MM.1S (cell line): Measurements from ENCODE around the gene GYS2.
"Not testable (repeated sequence)": the region's sequence is repeated elsewhere in the genome, so short reads cannot be mapped to it uniquely, and the experiment has no call there.

Source experiments
- DNase-seq: peaks from one replicate; pipeline ENCODE4 v3.0.0-alpha.2; 2015
- H2AFZ ChIP-seq: fragments of 300-600 bp; sonication (generic); 2 replicates; pipeline ENCODE4 v1.6.0; 2016; ENCODE audit warnings: antibody characterized with exemption, low read length
- H3F3A ChIP-seq: fragments of 300-600 bp; sonication (generic); 2 replicates; pipeline ENCODE4 v1.6.1; 2016; ENCODE audit warnings: mild to moderate bottlenecking, antibody characterized with exemption, low read length, moderate library complexity, mixed read lengths; ENCODE audit not compliant: insufficient read depth
- H3K27ac ChIP-seq: fragments of 300-600 bp; sonication (generic); 2 replicates; pipeline ENCODE4 v1.5.1; 2016; ENCODE audit warnings: mild to moderate bottlenecking, low read length
- H3K27me3 ChIP-seq: fragments of 300-600 bp; sonication (generic); replicated peaks from 2 replicates; pipeline ENCODE4 v1.6.0; 2016; ENCODE audit warnings: low read length; ENCODE audit not compliant: insufficient read depth
- H3K36me3 ChIP-seq: fragments of 300-600 bp; sonication (generic); replicated peaks from 2 replicates; pipeline ENCODE4 v1.6.1; 2016; ENCODE audit warnings: mild to moderate bottlenecking, low read length, mixed read lengths; ENCODE audit not compliant: insufficient read depth
- H3K4me1 ChIP-seq: fragments of 300-600 bp; sonication (generic); 2 replicates; pipeline ENCODE4 v1.6.1; 2016; ENCODE audit warnings: low read length, mixed read lengths
- H3K4me2 ChIP-seq: fragments of 300-600 bp; sonication (generic); 2 replicates; pipeline ENCODE4 v1.6.0; 2016; ENCODE audit warnings: low read depth, low read length
- H3K4me3 ChIP-seq: fragments of 300-600 bp; sonication (generic); 2 replicates; pipeline ENCODE4 v1.5.1; 2016; ENCODE audit warnings: low read length, mixed read lengths
- H3K79me2 ChIP-seq: fragments of 300-600 bp; sonication (generic); 2 replicates; pipeline ENCODE4 v1.6.1; 2016; ENCODE audit warnings: mixed run types, low read length, mixed read lengths
- H3K9ac ChIP-seq: fragments of 300-600 bp; sonication (generic); 2 replicates; pipeline ENCODE4 v1.6.1; 2016; ENCODE audit warnings: low read length, mixed read lengths
- H3K9me2 ChIP-seq: fragments of 300-600 bp; sonication (generic); replicated peaks from 2 replicates; pipeline ENCODE4 v1.6.1; 2016; ENCODE audit warnings: mild to moderate bottlenecking, low read length, mixed read lengths; ENCODE audit not compliant: insufficient read depth
- H3K9me3 ChIP-seq: fragments of 300-600 bp; sonication (generic); replicated peaks from 2 replicates; pipeline ENCODE4 v1.6.1; 2016; ENCODE audit warnings: mild to moderate bottlenecking, low read length, mixed read lengths; ENCODE audit not compliant: insufficient read depth
- H4K20me1 ChIP-seq: fragments of 300-600 bp; sonication (generic); 2 replicates; pipeline ENCODE4 v1.6.1; 2016; ENCODE audit warnings: mild to moderate bottlenecking, low read length, moderate library complexity, mixed read lengths; ENCODE audit not compliant: insufficient read depth
- CTCF ChIP-seq: fragments of 300-600 bp; sonication (generic); IDR thresholded peaks from 2 replicates; pipeline ENCODE4 v1.5.1; 2016; ENCODE audit warnings: antibody characterized with exemption, low read length, mixed read lengths
- EZH2 ChIP-seq: fragments of 300-600 bp; sonication (generic); optimal IDR thresholded peaks from 2 replicates; pipeline ENCODE3; 2017; ENCODE audit warnings: low read depth, mild to moderate bottlenecking, antibody characterized with exemption, low read length, mixed read lengths
- EZH2phosphoT487 ChIP-seq: fragments of 300-600 bp; sonication (generic); IDR thresholded peaks from 2 replicates; pipeline ENCODE4 v1.6.1; 2018; ENCODE audit warnings: antibody characterized with exemption, low read length

The GYS2 gene

GRCh38 chr12:21649034-21649433 lies 44.4 kb upstream of the GYS2 start:
- Histone ChIP-seq H4K20me1 (peaks cover 18% of the 10 kb centered on the region; the same call in 1 of the 2 replicates), H3K9me2 (no peaks in the 10 kb centered on the region), H3K36me3 (peaks cover 23% of the 10 kb centered on the region), H3K9ac (no peak overlapping the region), H3K27ac (no peak overlapping the region), H3K27me3 (no peaks in the 10 kb centered on the region), H2AFZ (no peak overlapping the region), H3K4me2 (no peak overlapping the region), H3F3A (no peaks in the 10 kb centered on the region), H3K4me1 (peaks cover 4% of the 10 kb centered on the region; the same call in 1 of the 2 replicates), H3K4me3 (no peak overlapping the region), H3K79me2 (peaks cover 77% of the 10 kb centered on the region), H3K9me3 (no peaks in the 10 kb centered on the region)
- TF ChIP-seq EZH2 (no peak), EZH2phosphoT487 (no peak), CTCF (no peak)
- no peak for DNase-seq

GRCh38 chr12:21648378-21648777 lies 43.7 kb upstream of the GYS2 start:
- Histone ChIP-seq H3K4me2 (no peak overlapping the region), H2AFZ (no peak overlapping the region), H3K27me3 (no peaks in the 10 kb centered on the region), H3K4me1 (no peaks in the 10 kb centered on the region), H4K20me1 (peaks cover 18% of the 10 kb centered on the region; the same call in 1 of the 2 replicates), H3K79me2 (peaks cover 77% of the 10 kb centered on the region), H3K9me2 (no peaks in the 10 kb centered on the region), H3K27ac (no peak overlapping the region), H3K36me3 (peaks cover 29% of the 10 kb centered on the region), H3K9me3 (no peaks in the 10 kb centered on the region), H3K9ac (no peak overlapping the region), H3K4me3 (no peak overlapping the region), H3F3A (no peaks in the 10 kb centered on the region)
- no peak for TF ChIP-seq EZH2
- no peak for TF ChIP-seq EZH2phosphoT487
- no peak for TF ChIP-seq CTCF
- no peak for DNase-seq

- H3K9me2 ChIP-seq: no peaks in the 10 kb centered on the region
- H3K79me2 ChIP-seq: peaks cover 76% of the 10 kb centered on the region
- no peak overlapping the region for H3K9ac ChIP-seq
- TF ChIP-seq CTCF (no peak), EZH2phosphoT487 (no peak), EZH2 (no peak)
- no peaks in the 10 kb centered on the region for H3K9me3 ChIP-seq
- no peak for DNase-seq
- no peak overlapping the region for H2AFZ ChIP-seq
- no peaks in the 10 kb centered on the region for H3K4me1 ChIP-seq
- no peaks in the 10 kb centered on the region for H3F3A ChIP-seq
- H3K36me3 ChIP-seq: peaks cover 24% of the 10 kb centered on the region; the same call in 1 of the 2 replicates
- H3K27ac ChIP-seq: no peak overlapping the region
- H3K4me3 ChIP-seq: no peak overlapping the region
- H3K27me3 ChIP-seq: no peaks in the 10 kb centered on the region
- H3K4me2 ChIP-seq: no peak overlapping the region
- peaks cover 13% of the 10 kb centered on the region; the same call in 1 of the 2 replicates for H4K20me1 ChIP-seq
Observed at GRCh38 chr12:21647179-21647578, 42.5 kb upstream of the GYS2 start.

- H3K9me2 ChIP-seq, DNase-seq, H3K9me3 ChIP-seq, H3K27me3 ChIP-seq, H3F3A ChIP-seq, H3K4me2 ChIP-seq, H3K4me1 ChIP-seq, H3K9ac ChIP-seq, H3K4me3 ChIP-seq, H3K27ac ChIP-seq, H2AFZ ChIP-seq: not testable (repeated sequence)
- Histone ChIP-seq H3K36me3 (peaks cover 21% of the 10 kb centered on the region; the same call in 1 of the 2 replicates), H4K20me1 (peaks cover 12% of the 10 kb centered on the region; the same call in 1 of the 2 replicates), H3K79me2 (peaks cover 74% of the 10 kb centered on the region)
Observed at GRCh38 chr12:21645041-21645500, 40.4 kb upstream of the GYS2 start.
